SU-DHL-6 (cell line): Measurements from ENCODE around the gene CNPY3.
A peak's percentile ranks its signal among the peaks of the same experiment; 100 is the strongest.

Experiments
- H2AFZ ChIP-seq: fragments of 200-600 bp; sonication (generic); 2 replicates; pipeline ENCODE4 v1.6.1; 2014; ENCODE audit warnings: low read depth, mild to moderate bottlenecking, moderate library complexity, mixed read lengths, antibody characterized with exemption, low read length; ENCODE audit not compliant: severe bottlenecking
- H3F3A ChIP-seq: fragments of 200-600 bp; shearing (Covaris generic); 2 replicates; pipeline ENCODE4 v1.6.0; 2016; ENCODE audit warnings: antibody characterized with exemption, mild to moderate bottlenecking; ENCODE audit not compliant: insufficient read depth
- H3K27ac ChIP-seq: fragments of 200-600 bp; sonication (generic); 2 replicates; pipeline ENCODE4 v1.5.1; 2016; ENCODE audit warnings: low read depth, mild to moderate bottlenecking, low read length, moderate library complexity, mixed read lengths
- H3K27me3 ChIP-seq: fragments of 200-600 bp; sonication (generic), shearing (Covaris generic); 2 replicates; pipeline ENCODE4 v1.6.0; 2014; ENCODE audit warnings: mild to moderate bottlenecking, low read length
- H3K36me3 ChIP-seq: fragments of 200-600 bp; sonication (generic); 2 replicates; pipeline ENCODE4 v1.6.1; 2014; ENCODE audit warnings: mild to moderate bottlenecking, low read length, mixed read lengths
- H3K4me2 ChIP-seq: fragments of 300-600, 200-600 bp; shearing (Covaris generic), sonication (generic); 2 replicates; pipeline ENCODE4 v1.6.0; 2014; ENCODE audit warnings: low read length, low read depth, mild to moderate bottlenecking; ENCODE audit not compliant: poor library complexity, severe bottlenecking
- H3K4me3 ChIP-seq: fragments of 200-600 bp; sonication (generic); 2 replicates; pipeline ENCODE4 v1.5.1; 2014; ENCODE audit warnings: antibody characterized with exemption, low read length, mild to moderate bottlenecking, mixed read lengths; ENCODE audit not compliant: insufficient read depth, poor library complexity, severe bottlenecking
- H3K79me2 ChIP-seq: fragments of 200-600 bp; sonication (generic); 2 replicates; pipeline ENCODE4 v1.6.1; 2014; ENCODE audit warnings: mild to moderate bottlenecking, low read length, moderate library complexity; ENCODE audit not compliant: insufficient read depth
- H3K9ac ChIP-seq: fragments of 200-600 bp; sonication (generic); 2 replicates; pipeline ENCODE4 v1.7.0; 2014; ENCODE audit warnings: mild to moderate bottlenecking, low read length
- H3K9me2 ChIP-seq: fragments of 200-600 bp; sonication (generic); replicated peaks from 2 replicates; pipeline ENCODE4 v1.6.1; 2014; ENCODE audit warnings: low read length; ENCODE audit not compliant: insufficient read depth
- H3K9me3 ChIP-seq: fragments of 200-600 bp; sonication (generic); 2 replicates; pipeline ENCODE4 v1.6.1; 2014; ENCODE audit warnings: low read length, mixed read lengths; ENCODE audit not compliant: insufficient read depth
- H4K20me1 ChIP-seq: fragments of 200-600 bp; sonication (generic); 2 replicates; pipeline ENCODE4 v1.6.1; 2014; ENCODE audit warnings: low read depth, mild to moderate bottlenecking, antibody characterized with exemption, low read length, moderate library complexity, mixed read lengths
- CTCF ChIP-seq: fragments of 200-600 bp; sonication (generic); IDR thresholded peaks from one replicate; pipeline ENCODE4 v1.5.1; 2017; ENCODE audit warnings: antibody characterized with exemption, mild to moderate bottlenecking, low read length, moderate library complexity; ENCODE audit not compliant: insufficient read depth, poor library complexity, severe bottlenecking
- EZH2phosphoT487 ChIP-seq: fragments of 200-600 bp; sonication (generic), shearing (Covaris generic); conservative IDR thresholded peaks from 2 replicates; pipeline ENCODE4 v1.6.1; 2018; ENCODE audit warnings: mild to moderate bottlenecking, antibody characterized with exemption, low read length, moderate library complexity, mixed read lengths

CNPY3 gene

GRCh38 chr6:42958125-42958524 lies 28.8 kb downstream of the CNPY3 start:
- no peak for TF ChIP-seq CTCF
- no peak for TF ChIP-seq EZH2phosphoT487
- H3K4me2 ChIP-seq = no peak overlapping the region
- H3K9me2 ChIP-seq = no peaks in the 10 kb centered on the region
- no peak overlapping the region for H2AFZ ChIP-seq
- no peaks in the 10 kb centered on the region for H3K36me3 ChIP-seq
- no peak overlapping the region for H3K9ac ChIP-seq
- H3K27me3 ChIP-seq = no peaks in the 10 kb centered on the region
- no peak overlapping the region for H3K4me3 ChIP-seq
- no peak overlapping the region for H3K27ac ChIP-seq
- H3K9me3 ChIP-seq = no peaks in the 10 kb centered on the region
- no peaks in the 10 kb centered on the region for H3K79me2 ChIP-seq
- H4K20me1 ChIP-seq = no peaks in the 10 kb centered on the region
- no peaks in the 10 kb centered on the region for H3F3A ChIP-seq

- peak overlapping the region; percentile 3 for H2AFZ ChIP-seq
- peak overlapping the region; percentile 27; the same call in 1 of the 2 replicates for H3K9ac ChIP-seq
Observed at GRCh38 chr6:42959917-42960242, 30.6 kb downstream of the CNPY3 start.

GRCh38 chr6:42960243-42961019 lies 31.2 kb downstream of the CNPY3 start, which contains the start of gene GNMT:
Gene GNMT, plus strand, starts transcription at chr6:42960754. Its CDS starts 14 bp downstream, at chr6:42960768.
- no peaks in the 10 kb centered on the region for H3K79me2 ChIP-seq
- peak within 1 kb of the TSS; percentile 3 for H2AFZ ChIP-seq
- H3F3A ChIP-seq = no peaks in the 10 kb centered on the region
- no peak within 1 kb of the TSS for H3K27ac ChIP-seq
- H3K9me2 ChIP-seq = no peaks in the 10 kb centered on the region
- peak within 1 kb of the TSS; percentile 27; the same call in 1 of the 2 replicates for H3K9ac ChIP-seq
- H3K27me3 ChIP-seq = no peaks in the 10 kb centered on the region
- peak within 1 kb of the TSS; percentile 28 for H3K4me3 ChIP-seq
- H3K4me2 ChIP-seq = peak within 1 kb of the TSS; percentile 52
- no peak for TF ChIP-seq CTCF
- TF ChIP-seq EZH2phosphoT487 = no peak
- no peaks in the 10 kb centered on the region for H3K36me3 ChIP-seq
- no peaks in the 10 kb centered on the region for H3K9me3 ChIP-seq
- no peaks in the 10 kb centered on the region for H4K20me1 ChIP-seq

More at GRCh38 chr6:42959917-42960242, 30.6 kb downstream of the CNPY3 start:
- H3K27me3 ChIP-seq = no peaks in the 10 kb centered on the region
- no peak for TF ChIP-seq CTCF
- no peak for TF ChIP-seq EZH2phosphoT487
- no peaks in the 10 kb centered on the region for H3K36me3 ChIP-seq
- H3K79me2 ChIP-seq = no peaks in the 10 kb centered on the region
- H3F3A ChIP-seq = no peaks in the 10 kb centered on the region
- peak overlapping the region; percentile 52 for H3K4me2 ChIP-seq
- no peaks in the 10 kb centered on the region for H3K9me2 ChIP-seq
- H3K27ac ChIP-seq = no peak overlapping the region
- no peaks in the 10 kb centered on the region for H3K9me3 ChIP-seq
- peak overlapping the region; percentile 28 for H3K4me3 ChIP-seq
- H4K20me1 ChIP-seq = no peaks in the 10 kb centered on the region
